OCI-LY1 (cell line): ENCODE results near the gene OR10D3.

Experiments
- H2AFZ ChIP-seq: fragments of 200-600 bp; sonication (generic), shearing (Covaris generic); 2 replicates; pipeline ENCODE4 v1.6.0; 2014; ENCODE audit warnings: antibody characterized with exemption, mild to moderate bottlenecking, low read length
- H3F3A ChIP-seq: fragments of 200-600 bp; sonication (generic), shearing (Covaris generic); 2 replicates; pipeline ENCODE4 v1.6.0; 2014; ENCODE audit warnings: mild to moderate bottlenecking, antibody characterized with exemption, low read length, moderate library complexity; ENCODE audit not compliant: insufficient read depth
- H3K27ac ChIP-seq: fragments of 200-600 bp; sonication (generic); 2 replicates; pipeline ENCODE4 v1.5.1; 2014; ENCODE audit warnings: low read length, mixed run types, mild to moderate bottlenecking, low read depth; ENCODE audit not compliant: poor library complexity, severe bottlenecking
- H3K27me3 ChIP-seq: fragments of 200-600 bp; sonication (generic); 2 replicates; pipeline ENCODE4 v1.6.0; 2014; ENCODE audit warnings: antibody characterized with exemption, mild to moderate bottlenecking, low read length, moderate library complexity; ENCODE audit not compliant: insufficient read depth
- H3K36me3 ChIP-seq: fragments of 200-600 bp; sonication (generic); 2 replicates; pipeline ENCODE4 v1.6.1; 2014; ENCODE audit warnings: mild to moderate bottlenecking, antibody characterized with exemption, low read length, moderate library complexity, mixed read lengths; ENCODE audit not compliant: insufficient read depth
- H3K4me1 ChIP-seq: fragments of 200-600 bp; sonication (generic); 2 replicates; pipeline ENCODE4 v1.5.1; 2014; ENCODE audit warnings: mild to moderate bottlenecking, low read length, moderate library complexity; ENCODE audit not compliant: insufficient read depth, severe bottlenecking
- H3K4me2 ChIP-seq: fragments of 200-600 bp; sonication (generic), shearing (Covaris generic); 2 replicates; pipeline ENCODE4 v1.6.1; 2014; ENCODE audit warnings: low read length
- H3K4me3 ChIP-seq: fragments of 200-600 bp; sonication (generic); 2 replicates; pipeline ENCODE4 v1.5.1; 2014; ENCODE audit warnings: low read length, low read depth, mild to moderate bottlenecking, mixed read lengths; ENCODE audit not compliant: poor library complexity, severe bottlenecking
- H3K79me2 ChIP-seq: fragments of 200-600 bp; shearing (Covaris generic); 2 replicates; pipeline ENCODE4 v1.6.1; 2016; ENCODE audit warnings: mixed run types, low read length, mixed read lengths; ENCODE audit not compliant: insufficient read depth
- H3K9ac ChIP-seq: fragments of 200-600 bp; sonication (generic), shearing (Covaris generic); 2 replicates; pipeline ENCODE4 v1.6.1; 2014; ENCODE audit warnings: mild to moderate bottlenecking, low read length, mixed read lengths
- H3K9me2 ChIP-seq: fragments of 200-600 bp; sonication (generic), shearing (Covaris generic); 2 replicates; pipeline ENCODE4 v1.6.1; 2014; ENCODE audit warnings: low read depth, mild to moderate bottlenecking, low read length, mixed read lengths
- H3K9me3 ChIP-seq: fragments of 200-600 bp; shearing (Covaris generic); 2 replicates; pipeline ENCODE4 v1.6.1; 2014; ENCODE audit warnings: low read length, mixed read lengths
- H4K20me1 ChIP-seq: fragments of 200-600 bp; sonication (generic), shearing (Covaris generic); 2 replicates; pipeline ENCODE4 v1.6.0; 2016; ENCODE audit warnings: mild to moderate bottlenecking, low read length; ENCODE audit not compliant: insufficient read depth
- CTCF ChIP-seq: fragments of 200-600 bp; sonication (generic), shearing (Covaris generic); IDR thresholded peaks from 2 replicates; pipeline ENCODE4 v1.5.1; 2017; ENCODE audit warnings: mild to moderate bottlenecking, antibody characterized with exemption, low read length, moderate library complexity, mixed read lengths
- EZH2 ChIP-seq: fragments of 200-600 bp; sonication (generic), shearing (Covaris generic); IDR thresholded peaks from 2 replicates; pipeline ENCODE4 v1.8.0; 2017; ENCODE audit warnings: borderline replicate concordance, mixed run types, mild to moderate bottlenecking, antibody characterized with exemption, low read length, moderate library complexity, mixed read lengths

Gene OR10D3

GRCh38 chr11:124233376-124233775 lies 50.2 kb downstream of the OR10D3 start:
- Histone ChIP-seq H3K9me3 (no peaks in the 10 kb centered on the region), H3K36me3 (no peaks in the 10 kb centered on the region), H3K9ac (no peak overlapping the region), H2AFZ (no peak overlapping the region), H3K9me2 (no peaks in the 10 kb centered on the region), H3K4me1 (no peaks in the 10 kb centered on the region), H3K27me3 (no peaks in the 10 kb centered on the region), H3K27ac (no peak overlapping the region), H3K4me2 (no peak overlapping the region), H3F3A (no peaks in the 10 kb centered on the region), H3K4me3 (no peak overlapping the region), H3K79me2 (no peaks in the 10 kb centered on the region), H4K20me1 (no peaks in the 10 kb centered on the region)
- TF ChIP-seq EZH2: no peak
- no peak for TF ChIP-seq CTCF
